MV-4-11 (cell line): ENCODE measurements around the gene TRAF2.

Source experiments
- DNase-seq: peaks from one replicate; lab custom pipeline; 2025; lab: John Stamatoyannopoulos, UW

The TRAF2 gene

DNA sequence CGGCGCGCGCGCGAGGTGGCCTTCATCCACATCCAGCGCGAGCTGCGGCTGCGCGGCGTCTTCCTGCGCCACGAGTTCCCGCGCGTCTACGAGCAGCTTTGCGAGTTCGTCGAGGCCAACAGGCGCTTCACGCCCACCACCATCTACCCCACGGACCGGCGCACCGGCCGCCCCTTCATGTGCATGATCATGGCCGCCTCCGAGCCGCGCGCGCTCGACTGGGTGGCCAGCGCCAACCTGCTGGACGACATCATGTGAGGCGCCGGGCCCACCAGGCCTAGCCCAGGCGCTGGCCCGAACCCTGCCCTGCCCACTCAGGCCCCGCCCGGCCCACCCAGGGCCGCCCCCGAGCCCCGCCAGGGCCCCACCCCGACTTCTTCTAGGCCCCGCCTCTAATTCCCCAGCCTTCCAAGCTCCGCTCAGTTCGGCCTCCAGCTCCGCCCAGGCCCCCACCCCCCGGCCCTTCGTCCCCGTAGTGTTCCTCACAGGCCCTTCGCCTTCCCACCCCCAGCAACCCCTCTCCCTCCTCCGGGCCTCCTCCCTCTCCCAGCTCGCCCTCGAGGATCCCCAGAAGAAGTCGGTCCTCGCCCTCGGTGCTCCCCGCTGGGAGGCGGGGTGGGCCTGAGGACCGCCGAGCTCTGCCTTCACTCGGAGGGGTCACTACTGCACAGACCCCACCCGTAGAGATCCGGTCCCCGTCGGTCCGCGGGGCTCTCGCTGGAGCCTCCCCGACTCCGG is 39.1 kb upstream of the TRAF2 start:
- peak; percentile 35 for DNase-seq

DNA sequence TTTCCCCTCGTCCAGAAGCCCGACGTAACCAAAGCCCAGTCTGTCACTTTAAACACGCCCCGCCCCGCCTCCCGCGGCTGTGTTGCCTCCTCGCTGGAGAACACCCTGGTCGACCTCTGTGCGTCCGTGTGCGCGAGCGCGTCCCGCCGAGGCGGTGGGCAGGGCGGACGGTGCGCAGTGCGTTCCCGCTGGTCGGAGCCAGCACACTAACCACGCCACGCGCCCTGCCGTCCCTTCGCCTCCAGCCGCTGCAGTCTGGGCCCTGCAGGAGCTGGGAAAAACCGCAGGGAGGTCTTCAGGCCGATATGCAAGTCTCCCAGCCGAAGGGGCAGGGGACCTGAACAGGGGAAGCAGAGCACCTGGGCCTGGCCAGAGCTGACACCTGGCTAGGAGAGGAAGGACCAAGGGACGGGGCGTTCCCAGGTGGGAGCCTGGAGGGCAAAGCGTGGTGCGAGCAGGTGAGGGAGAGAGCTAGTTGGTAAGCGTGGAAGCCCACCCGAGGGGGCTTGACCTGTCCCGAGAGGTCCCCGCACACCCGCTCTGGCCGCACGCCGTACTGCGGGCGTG is 38.4 kb upstream of the TRAF2 start:
- DNase-seq, result peak; percentile 85

DNA sequence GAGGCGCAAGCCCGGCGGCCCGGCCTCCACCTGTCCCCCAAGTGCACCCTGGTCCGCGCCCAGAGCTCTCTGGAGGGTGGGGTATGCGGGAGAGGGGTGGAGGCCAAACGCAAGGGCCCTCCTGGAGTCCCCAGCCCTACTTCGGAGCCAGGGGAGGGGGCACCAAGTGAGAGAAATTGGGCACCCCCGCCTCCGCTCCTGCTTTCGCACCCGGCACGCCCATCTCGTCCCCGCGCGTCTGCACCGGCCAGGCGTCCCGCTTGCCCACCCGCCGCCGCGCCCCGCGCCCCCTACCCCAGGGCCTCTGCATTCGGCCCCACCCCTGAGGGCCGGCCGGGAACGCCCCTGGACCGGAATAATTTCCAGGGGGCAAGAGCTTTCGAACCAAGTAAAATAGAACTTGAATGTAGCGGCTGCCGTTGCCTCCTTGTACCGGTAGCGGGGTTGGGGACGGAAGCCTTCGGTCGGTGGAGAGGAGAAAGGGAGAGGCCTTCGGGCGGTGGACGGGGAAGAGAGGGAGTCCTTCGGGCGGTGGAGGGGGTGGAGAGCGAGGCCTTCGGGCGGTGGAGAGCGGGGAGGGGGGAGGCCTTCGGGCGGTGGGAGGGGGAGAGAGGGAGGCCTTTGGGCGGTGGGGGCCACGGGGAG is 37.8 kb upstream of the TRAF2 start:
- DNase-seq, result peak; percentile 36

DNA sequence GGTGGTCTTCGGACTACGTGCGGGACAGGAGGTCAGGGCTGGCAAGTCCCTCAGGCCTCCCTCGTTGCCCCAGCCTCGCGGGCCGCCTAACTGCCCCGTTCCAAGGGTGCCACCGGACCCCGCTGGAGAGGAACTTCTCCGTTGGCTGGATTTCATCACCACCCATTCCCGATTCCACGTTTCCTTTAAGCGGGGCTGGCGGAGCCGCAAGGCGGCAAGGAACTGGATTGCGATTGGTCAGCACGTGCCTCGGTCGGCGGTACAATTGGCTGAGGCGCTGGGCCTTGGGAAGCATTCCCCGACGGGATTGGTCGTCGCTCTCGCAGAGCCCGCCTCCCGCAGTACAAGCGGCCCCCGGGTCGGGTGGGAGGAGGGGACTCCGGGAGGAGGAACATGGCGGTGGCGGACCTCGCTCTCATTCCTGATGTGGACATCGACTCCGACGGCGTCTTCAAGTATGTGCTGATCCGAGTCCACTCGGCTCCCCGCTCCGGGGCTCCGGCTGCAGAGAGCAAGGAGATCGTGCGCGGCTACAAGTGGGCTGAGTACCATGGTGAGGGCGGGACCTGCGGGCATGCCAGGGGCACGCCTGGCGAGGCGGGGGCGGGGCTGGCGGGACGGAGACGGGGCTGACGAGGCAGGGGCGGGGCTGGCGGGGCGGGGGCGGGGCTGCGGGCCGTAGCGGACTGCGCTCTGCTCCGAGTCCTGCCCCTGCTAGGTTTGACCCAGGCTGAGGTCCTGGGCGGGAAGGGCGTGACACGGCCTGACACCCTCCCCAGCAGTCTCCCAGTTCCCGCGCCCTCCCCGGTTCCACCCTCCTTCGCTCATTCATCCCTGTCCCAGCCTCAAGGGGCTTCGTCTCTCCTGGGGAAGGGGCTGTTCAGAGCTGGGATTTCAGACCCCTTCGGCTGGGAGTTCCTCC is 37.0 kb upstream of the TRAF2 start, which contains the start of gene PHPT1:
TSS of gene PHPT1 (plus strand) at position 372 of the 922 bp plus-strand sequence. CDS start at position 394, 22 bp downstream.
- peak; percentile 99 for DNase-seq

DNA sequence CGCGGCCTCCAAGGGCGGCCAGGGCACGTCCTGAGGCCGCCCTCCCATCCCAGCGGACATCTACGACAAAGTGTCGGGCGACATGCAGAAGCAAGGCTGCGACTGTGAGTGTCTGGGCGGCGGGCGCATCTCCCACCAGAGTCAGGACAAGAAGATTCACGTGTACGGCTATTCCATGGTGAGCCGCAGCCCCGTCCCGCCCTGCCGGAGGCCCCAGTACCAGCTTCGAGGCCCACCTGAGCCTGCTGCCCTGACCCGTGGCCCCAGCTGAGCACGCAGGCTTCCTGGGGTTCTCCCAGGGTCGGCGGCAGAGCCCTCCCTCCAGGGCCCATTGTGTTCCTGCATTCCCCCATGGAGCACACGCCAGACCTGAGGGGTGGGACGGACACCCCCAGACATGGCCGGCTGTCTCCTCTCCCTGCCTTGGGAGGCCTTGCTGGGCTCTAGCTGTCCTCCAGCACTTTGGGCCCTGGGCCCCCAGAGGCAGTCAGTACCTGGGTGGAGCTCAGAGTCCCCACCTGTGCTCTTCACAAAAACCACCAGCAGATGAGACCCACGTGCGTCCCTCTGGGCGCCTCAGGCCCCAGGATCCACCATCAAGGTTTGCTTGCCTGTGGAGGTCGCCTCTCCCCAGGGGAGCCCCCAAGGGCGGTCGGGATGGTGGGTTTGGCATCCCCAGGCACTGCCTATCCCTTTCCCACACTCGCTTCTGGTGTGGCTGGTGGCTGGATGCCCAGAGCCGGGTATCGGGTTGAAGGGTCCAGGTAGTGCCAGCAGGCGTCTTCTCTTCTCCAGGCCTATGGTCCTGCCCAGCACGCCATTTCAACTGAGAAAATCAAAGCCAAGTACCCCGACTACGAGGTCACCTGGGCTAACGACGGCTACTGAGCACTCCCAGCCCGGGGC is 36.1 kb upstream of the TRAF2 start:
- DNase-seq, result no peak

DNA sequence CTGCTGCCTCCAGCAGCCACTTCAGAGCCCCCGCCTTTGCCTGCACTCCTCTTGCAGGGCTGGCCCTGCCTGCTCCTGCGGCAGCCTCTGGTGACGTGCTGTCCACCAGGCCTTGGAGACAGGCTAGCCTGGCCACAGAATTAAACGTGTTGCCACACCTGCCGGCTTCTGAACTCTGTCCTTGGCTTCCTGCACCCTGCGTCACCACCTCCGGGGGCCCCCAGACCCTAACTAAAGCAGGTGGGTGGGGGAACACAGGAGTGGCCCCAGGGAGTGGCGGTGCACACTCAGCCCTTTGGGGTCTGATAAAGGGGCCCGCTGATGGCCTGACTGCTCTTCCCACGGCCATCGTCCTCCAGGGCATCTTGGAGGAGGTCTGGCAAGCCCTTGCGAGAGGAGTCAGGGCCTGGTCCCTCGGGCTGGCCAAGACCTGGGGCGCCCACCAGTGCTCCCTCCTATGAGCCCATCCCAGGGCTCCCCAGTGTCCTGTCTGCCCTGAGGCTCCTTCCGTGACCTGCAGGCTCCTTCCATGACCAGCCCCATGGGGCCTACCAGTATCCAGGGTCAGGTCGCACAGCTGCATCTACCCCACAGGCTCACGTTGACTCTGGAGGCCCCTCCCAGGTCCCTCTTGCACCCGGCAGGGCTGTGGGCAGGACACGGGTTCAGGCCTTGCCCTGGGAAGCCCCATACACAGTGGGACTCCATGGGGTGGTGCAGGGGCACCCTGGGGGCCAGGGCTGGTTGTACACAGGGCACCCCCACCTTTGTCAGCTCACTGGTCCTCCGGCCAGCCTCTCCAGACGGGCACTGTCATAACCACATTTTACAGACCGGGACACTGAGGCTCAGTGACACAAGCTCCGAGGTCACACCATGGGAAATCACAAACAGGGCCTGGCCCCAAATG is 35.2 kb upstream of the TRAF2 start:
- no peak for DNase-seq

DNA sequence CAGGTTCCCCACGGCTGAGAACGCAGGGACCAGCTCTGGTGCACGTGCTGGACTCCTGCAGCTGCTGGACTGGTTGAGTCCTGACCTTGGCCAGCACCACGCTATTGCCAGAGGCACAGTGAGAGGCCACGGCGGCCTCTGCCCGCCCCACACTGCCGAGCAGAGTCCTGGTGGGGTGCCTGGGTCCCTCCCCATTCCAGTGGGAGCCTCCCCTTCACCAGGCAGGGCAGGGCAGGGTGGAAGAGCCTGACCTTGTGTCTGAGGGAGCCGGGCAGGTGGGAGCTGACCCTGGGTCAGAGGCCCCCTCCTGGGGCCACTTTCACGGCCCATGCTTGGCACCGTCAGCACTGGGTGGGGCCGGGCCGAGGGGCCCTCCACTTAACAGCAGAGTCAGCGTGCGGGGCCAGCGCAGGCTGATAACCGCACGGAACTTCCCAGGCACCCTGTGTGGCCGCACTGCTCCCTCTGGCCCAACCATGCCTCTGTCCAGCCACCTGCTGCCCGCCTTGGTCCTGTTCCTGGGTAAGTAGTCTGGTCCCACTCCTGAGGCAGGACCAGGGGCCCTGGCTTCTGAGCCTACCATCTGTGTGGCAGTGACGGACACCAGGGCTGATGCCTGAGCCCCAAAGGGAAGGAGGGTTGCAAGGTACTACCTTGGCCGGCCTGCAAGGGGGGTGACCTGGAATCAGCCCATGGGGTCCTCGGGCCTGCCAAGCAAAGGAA is 34.2 kb upstream of the TRAF2 start, which contains the start of gene MAMDC4:
TSS of gene MAMDC4 (plus strand) at position 406 of the 723 bp plus-strand sequence. CDS start at position 477, 71 bp downstream.
- DNase-seq, result no peak

DNA sequence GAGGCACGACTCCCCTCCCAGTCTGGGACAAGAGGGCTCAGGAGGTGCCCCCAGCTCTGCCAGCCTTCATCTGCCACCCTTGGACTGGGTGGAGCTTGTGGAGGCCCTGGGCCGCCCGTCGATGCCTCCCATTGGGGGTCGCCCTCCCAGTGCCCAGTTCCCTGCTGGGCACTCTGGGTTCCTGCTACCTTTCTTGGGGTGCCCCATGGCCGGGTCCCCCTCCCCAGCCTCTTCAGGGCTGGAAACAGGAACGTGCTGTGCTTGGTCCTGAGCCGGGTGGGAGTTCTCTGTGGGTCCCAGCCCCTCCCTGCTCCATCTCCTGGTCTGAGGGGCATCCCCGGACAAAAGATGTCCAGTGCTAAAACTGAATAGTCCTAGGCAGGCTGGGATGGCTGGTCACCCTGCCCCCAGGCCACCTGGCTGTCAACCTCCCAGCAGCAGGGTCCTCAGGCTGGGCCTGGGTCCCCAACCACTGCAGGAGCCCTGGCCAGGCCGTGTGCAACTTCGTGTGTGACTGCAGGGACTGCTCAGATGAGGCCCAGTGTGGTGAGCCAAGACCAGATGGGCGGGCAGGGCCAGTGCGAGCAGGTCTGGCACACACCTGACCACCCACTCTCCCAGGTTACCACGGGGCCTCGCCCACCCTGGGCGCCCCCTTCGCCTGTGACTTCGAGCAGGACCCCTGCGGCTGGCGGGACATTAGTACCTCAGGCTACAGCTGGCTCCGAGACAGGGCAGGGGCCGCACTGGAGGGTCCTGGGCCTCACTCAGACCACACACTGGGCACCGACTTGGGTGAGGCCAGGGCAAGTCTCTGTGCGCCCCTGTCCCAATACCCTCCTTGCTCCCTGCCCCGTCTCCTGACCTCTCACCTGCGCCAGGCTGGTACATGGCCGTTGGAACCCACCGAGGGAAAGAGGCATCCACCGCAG is 33.4 kb upstream of the TRAF2 start:
- no peak for DNase-seq

DNA sequence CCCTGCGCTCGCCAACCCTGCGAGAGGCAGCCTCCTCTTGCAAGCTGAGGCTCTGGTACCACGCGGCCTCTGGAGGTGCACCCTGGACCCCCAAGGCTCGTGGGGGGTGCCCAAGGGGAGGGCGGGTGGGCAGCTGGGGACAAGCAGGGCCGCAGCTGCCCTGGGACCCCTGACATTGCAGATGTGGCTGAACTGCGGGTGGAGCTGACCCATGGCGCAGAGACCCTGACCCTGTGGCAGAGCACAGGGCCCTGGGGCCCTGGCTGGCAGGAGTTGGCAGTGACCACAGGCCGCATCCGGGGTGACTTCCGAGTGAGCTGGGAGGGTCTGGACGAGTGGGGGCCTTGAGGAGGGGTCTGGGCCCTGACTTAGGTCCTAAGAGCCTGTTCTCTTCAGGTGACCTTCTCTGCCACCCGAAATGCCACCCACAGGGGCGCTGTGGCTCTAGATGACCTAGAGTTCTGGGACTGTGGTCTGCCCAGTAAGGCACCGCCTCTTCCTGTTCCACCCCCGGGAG is 32.7 kb upstream of the TRAF2 start:
- no peak for DNase-seq

DNA sequence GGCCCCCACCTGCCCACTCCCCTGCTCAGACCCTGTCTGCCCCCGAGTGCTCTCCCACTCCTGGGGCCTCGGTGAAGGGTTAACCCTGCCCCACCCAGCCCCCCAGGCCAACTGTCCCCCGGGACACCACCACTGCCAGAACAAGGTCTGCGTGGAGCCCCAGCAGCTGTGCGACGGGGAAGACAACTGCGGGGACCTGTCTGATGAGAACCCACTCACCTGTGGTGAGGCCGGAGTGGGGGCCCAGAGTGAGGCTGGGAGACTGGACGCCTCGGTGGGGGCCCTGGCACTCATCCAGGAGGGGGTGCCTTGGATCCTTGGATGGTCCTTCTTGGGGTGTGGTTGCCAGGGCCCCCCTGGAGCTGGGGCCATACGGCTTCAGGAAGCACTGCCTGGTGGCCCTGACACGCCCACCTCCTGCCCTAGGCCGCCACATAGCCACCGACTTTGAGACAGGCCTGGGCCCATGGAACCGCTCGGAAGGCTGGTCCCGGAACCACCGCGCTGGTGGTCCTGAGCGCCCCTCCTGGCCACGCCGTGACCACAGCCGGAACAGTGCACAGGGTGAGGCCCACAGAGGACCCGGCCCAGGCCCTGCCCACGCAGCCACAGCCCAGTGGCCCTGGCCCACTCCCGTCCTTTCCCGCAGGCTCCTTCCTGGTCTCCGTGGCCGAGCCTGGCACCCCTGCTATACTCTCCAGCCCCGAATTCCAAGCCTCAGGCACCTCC is 32.0 kb upstream of the TRAF2 start:
- no peak for DNase-seq

DNA sequence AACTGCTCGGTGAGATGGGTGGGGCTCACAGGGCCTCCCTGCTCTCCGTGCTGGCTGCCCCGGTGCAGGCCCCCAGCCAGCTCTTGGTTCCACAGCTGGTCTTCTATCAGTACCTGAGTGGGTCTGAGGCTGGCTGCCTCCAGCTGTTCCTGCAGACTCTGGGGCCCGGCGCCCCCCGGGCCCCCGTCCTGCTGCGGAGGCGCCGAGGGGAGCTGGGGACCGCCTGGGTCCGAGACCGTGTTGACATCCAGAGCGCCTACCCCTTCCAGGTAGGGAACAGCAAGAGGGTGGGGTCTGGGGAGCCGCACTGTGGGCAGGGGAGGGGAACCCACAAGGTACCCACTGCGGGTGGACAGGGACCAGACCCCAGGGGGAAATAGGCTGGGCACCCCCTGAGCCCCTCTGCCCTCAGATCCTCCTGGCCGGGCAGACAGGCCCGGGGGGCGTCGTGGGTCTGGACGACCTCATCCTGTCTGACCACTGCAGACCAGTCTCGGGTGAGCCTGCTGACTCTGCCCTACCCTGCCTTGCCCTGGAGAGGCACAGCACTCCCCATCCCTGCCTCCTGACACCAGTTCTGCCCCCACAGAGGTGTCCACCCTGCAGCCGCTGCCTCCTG is 31.4 kb upstream of the TRAF2 start:
- no peak for DNase-seq

DNA sequence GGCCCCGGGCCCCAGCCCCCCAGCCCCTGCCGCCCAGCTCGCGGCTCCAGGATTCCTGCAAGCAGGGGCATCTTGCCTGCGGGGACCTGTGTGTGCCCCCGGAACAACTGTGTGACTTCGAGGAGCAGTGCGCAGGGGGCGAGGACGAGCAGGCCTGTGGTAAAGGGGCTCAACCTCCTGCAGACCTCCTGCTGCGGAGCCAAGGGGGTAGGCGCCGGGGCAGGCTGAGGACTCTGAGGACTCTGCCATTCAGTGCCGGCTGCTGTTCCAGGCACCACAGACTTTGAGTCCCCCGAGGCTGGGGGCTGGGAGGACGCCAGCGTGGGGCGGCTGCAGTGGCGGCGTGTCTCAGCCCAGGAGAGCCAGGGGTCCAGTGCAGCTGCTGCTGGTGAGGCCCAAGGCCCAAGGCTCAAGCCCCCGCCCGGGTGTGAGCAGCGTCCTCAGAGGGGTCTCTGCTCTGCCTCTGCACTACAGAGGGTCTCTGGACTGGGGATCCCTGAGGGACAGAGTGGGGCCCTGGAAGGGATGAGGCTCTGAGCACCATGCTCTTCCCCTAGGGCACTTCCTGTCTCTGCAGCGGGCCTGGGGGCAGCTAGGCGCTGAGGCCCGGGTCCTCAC is 30.7 kb upstream of the TRAF2 start:
- DNase-seq, result no peak

DNA sequence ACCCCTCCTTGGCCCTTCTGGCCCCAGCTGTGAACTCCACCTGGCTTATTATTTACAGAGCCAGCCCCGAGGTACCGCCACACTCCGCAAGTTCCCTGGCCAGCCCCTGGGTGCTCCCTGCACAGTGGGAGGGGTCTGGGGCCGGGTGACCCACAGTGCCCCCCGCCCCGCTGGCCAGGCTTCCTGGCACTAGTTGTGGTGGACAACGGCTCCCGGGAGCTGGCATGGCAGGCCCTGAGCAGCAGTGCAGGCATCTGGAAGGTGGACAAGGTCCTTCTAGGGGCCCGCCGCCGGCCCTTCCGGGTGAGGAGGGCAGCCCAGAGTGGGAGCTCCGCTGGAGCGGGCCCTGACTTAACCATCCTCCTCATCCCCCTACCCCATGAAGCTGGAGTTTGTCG is 30.2 kb upstream of the TRAF2 start:
- DNase-seq, result no peak

DNA sequence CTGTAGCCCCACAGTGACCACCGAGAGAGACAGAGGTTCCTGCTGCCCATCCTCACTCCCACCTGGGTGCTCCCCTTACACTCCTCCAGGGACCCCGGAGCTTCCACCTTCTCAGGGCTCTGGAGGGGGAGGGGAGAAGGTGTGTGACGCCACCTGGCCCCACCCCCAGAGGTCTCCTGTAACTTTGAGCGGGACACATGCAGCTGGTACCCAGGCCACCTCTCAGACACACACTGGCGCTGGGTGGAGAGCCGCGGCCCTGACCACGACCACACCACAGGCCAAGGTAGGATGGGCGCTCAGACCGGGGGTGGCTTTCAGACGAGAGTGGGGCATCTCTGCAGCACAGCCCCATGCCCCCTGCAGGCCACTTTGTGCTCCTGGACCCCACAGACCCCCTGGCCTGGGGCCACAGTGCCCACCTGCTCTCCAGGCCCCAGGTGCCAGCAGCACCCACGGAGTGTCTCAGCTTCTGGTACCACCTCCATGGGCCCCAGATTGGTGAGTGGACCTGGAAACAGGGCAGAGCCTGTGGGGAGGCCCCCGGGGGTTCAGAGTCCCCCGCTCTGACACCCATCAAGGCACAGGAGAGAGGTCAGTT is 29.7 kb upstream of the TRAF2 start:
- DNase-seq, result no peak

DNA sequence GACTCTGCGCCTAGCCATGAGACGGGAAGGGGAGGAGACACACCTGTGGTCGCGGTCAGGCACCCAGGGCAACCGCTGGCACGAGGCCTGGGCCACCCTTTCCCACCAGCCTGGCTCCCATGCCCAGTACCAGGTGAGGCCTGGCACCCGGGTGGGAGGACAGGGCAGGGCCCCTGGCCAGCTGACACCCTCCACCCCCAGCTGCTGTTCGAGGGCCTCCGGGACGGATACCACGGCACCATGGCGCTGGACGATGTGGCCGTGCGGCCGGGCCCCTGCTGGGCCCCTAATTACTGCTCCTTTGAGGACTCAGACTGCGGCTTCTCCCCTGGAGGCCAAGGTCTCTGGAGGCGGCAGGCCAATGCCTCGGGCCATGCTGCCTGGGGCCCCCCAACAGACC is 29.1 kb upstream of the TRAF2 start:
- no peak for DNase-seq
